Activated CD8-positive, alpha-beta memory T cell treated with anti-CD3 and anti-CD28 coated beads, Interleukin-2, amount 50 U/mL, for 48 hours (primary cell): Measurements from ENCODE around the gene ZNF14.
A peak's percentile ranks its signal among the peaks of the same experiment; 100 is the strongest.
"Not testable (repeated sequence)": the region's sequence is repeated elsewhere in the genome, so short reads cannot be mapped to it uniquely, and the experiment has no call there.

Experiments
- DNase-seq: peaks from one replicate; pipeline ENCODE4 v3.0.0-alpha.2; 2020

ZNF14 gene

GRCh38 chr19:19732579-19733501, at the start of gene ZNF14:
Gene ZNF14, minus strand, starts transcription at chr19:19733112. Its CDS starts 154 bp downstream, at chr19:19732958.
- peak; percentile 92 for DNase-seq

GRCh38 chr19:19781791-19782190, 48.9 kb upstream of the ZNF14 start:
- not testable (repeated sequence) for DNase-seq

- DNase-seq: no peak
Measured at GRCh38 chr19:19778666-19779065, 45.8 kb upstream of the ZNF14 start.

GRCh38 chr19:19777692-19778091, 44.8 kb upstream of the ZNF14 start:
- DNase-seq: no peak

GRCh38 chr19:19776206-19777008, 43.5 kb upstream of the ZNF14 start:
- DNase-seq: peak; percentile 93

GRCh38 chr19:19775891-19776205, 42.9 kb upstream of the ZNF14 start:
- no peak for DNase-seq

GRCh38 chr19:19774354-19775033, 41.6 kb upstream of the ZNF14 start:
- no peak for DNase-seq

GRCh38 chr19:19771963-19772362, 39.1 kb upstream of the ZNF14 start:
- DNase-seq: not testable (repeated sequence)

GRCh38 chr19:19769971-19770370, 37.1 kb upstream of the ZNF14 start:
- DNase-seq: not testable (repeated sequence)

- DNase-seq: no peak
Measured at GRCh38 chr19:19758164-19758563, 25.3 kb upstream of the ZNF14 start.

- no peak for DNase-seq
Measured at GRCh38 chr19:19752760-19753403, 20.0 kb upstream of the ZNF14 start.

- no peak for DNase-seq
Measured at GRCh38 chr19:19751846-19752245, 18.9 kb upstream of the ZNF14 start.

GRCh38 chr19:19750842-19751790, 18.2 kb upstream of the ZNF14 start:
- DNase-seq: no peak

GRCh38 chr19:19749908-19750841, 17.3 kb upstream of the ZNF14 start:
- DNase-seq: no peak

- DNase-seq: no peak
Measured at GRCh38 chr19:19749117-19749907, 16.4 kb upstream of the ZNF14 start.

GRCh38 chr19:19748249-19748938, 15.5 kb upstream of the ZNF14 start:
- DNase-seq: no peak

GRCh38 chr19:19747357-19748220, 14.7 kb upstream of the ZNF14 start:
- no peak for DNase-seq
